CD4-positive, alpha-beta T cell treated with Interleukin-6 for 4 hours (primary cell): Measurements from ENCODE around the gene SORCS2.
"Not testable (repeated sequence)": the region's sequence is repeated elsewhere in the genome, so short reads cannot be mapped to it uniquely, and the experiment has no call there.

Experiments
- DNase-seq: peaks from one replicate; pipeline ENCODE4 v3.0.0-alpha.2; 2020; ENCODE audit warnings: mixed read lengths

Gene SORCS2

GRCh38 chr4:7160951-7161440, 31.3 kb upstream of the SORCS2 start:
- no peak for DNase-seq

- no peak for DNase-seq
Observed at GRCh38 chr4:7161721-7162214, 30.6 kb upstream of the SORCS2 start.

DNA sequence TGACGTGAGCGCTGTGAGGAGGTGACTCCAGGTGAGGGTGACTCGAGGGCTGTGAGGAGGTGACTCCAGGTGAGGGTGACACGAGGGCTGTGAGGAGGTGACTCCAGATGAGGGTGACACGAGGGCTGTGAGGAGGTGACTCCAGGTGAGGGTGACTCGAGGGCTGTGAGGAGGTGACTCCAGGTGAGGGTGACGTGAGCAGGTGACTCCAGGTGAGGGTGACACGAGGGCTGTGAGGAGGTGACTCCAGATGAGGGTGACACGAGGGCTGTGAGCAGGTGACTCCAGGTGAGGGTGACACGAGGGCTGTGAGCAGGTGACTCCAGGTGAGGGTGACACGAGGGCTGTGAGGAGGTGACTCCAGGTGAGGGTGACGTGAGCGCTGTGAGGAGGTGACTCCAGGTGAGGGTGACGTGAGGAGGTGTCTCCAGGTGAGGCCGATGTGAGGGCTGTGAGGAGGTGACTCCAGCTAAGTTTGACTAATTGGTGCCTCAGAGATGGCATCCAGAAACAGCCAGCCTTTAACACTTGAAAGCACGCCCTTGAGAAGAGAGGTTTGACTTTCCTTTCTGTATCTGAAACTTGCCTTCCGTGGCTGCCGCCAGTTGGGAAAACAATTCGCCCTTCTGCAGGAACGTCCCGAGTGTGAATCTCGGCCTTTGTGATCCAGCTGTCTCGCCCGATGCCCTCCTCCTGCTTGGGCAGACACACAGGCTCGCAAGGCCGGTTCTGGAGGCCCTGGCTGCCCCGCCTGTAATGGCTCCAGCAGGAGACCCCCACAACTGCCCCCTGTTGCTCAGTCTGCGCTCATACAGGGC, 27.1 kb upstream of the SORCS2 start:
- not testable (repeated sequence) for DNase-seq

DNA sequence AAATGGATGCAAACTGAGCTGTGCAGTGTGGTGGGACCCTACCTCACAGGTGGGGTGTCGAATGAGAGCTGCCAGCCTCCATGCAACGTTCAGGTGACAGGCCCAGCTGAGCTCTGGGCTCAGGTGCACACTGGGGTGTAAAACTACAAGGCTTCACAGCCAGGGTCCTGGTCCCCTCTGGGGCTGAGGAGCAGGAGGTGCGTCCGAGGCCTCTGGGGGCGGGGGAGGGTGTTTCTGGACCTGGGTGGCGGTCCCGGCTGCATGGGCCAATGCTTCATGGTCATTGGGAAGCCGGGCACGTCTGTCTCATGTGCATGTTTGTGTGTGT, 26.5 kb upstream of the SORCS2 start:
- DNase-seq, result no peak

GRCh38 chr4:7166237-7166636, 26.1 kb upstream of the SORCS2 start:
- DNase-seq, result no peak

GRCh38 chr4:7166981-7167700, 25.2 kb upstream of the SORCS2 start:
- DNase-seq, result no peak

- no peak for DNase-seq
Observed at GRCh38 chr4:7167706-7168105, 24.6 kb upstream of the SORCS2 start.

- DNase-seq, result no peak
Observed at GRCh38 chr4:7168106-7168505, 24.2 kb upstream of the SORCS2 start.

GRCh38 chr4:7169134-7169533, 23.2 kb upstream of the SORCS2 start:
- no peak for DNase-seq

DNA sequence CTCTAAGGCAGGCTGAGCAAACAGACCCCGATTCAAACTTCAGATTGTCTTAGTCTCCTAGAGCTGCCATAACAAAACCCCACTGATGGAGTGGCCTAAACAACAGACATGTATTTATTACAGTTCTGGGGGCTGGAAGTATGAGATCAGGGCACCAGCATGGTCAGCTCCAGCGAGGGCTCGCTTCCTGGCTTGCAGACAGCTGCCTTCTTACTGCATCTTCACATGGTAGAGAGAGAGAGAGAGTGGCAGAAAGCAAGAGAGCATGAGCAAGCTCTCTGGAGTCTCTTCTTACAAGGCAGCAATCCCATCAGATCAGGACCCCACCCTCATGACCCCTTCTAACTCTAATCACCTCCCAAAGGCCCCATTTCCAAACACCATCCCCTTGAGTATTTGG, 22.3 kb upstream of the SORCS2 start:
- DNase-seq, result no peak

DNA sequence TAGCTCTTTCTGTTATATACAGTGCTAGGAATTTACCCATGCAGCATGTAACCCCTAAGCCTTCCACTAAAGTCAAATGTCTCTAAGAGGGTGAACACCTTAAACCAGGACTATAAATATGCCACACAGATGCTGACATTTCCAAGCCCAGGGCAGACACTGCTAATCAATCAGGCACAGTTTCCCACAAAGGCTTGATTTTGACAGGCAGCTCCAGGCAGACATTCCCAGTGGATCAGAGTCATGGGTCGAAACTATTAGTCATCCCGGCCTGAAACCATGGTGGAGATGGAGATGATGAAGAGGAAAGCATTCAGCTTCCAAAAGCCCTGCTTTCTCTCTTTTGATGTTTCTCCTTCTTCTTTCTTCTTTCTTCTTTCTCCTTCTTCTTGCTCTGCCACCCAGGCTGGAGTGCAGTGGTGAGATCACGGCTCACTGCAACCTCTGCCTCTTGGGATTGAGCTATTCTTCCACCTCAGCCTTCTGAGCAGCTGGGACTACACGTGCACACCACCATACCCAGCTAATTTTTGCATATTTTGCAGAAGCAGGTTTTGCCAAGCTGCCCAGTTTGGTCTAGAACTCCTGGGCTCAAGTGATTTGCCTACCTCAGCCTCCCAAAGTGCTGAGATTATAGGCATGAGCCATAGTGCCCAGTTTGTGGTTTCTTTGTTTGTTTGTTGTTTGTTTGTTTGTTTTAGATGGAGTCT, 21.0 kb upstream of the SORCS2 start:
- DNase-seq, result no peak

DNA sequence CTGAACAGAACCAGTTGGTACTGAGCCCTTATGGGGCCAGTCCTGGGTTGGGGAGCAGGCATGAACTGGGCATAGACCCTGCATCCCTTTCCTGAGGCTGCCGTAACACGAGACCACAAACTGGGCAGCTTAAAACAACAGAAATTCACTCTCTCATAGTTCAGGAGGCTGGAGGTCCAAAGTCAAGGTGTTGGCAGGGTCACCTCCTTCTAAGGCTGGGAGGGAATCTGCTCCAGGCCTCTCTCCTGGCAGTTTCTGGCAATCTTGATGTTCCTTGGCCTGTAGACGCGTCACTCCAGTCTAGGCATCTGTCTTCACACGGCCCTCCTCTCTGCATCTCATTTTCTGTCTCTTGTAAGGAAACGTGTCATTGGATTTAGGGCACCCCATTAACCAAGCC, 19.8 kb upstream of the SORCS2 start:
- no peak for DNase-seq

GRCh38 chr4:7172946-7173345, 19.4 kb upstream of the SORCS2 start:
- no peak for DNase-seq

GRCh38 chr4:7173841-7174449, 18.4 kb upstream of the SORCS2 start:
- no peak for DNase-seq

DNA sequence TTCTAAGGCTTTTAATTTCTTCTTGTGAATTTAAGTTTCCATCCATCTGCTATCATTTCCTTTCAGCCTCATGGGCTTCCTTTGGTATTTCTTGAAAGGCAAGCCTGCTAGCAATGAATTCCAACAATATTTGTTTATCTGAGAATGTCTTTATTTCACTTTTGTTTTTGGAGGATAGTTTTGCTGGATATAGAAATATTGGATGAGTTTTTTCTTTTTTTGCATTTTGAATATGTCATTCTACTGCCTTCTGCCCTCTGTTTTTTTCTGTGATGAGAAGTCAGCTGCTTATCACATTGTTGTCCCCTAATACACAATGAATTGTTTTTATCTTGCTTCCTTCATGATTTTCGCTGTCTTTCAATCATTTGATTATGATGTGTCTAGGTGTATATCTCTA, 13.2 kb upstream of the SORCS2 start:
- DNase-seq, result no peak

DNA sequence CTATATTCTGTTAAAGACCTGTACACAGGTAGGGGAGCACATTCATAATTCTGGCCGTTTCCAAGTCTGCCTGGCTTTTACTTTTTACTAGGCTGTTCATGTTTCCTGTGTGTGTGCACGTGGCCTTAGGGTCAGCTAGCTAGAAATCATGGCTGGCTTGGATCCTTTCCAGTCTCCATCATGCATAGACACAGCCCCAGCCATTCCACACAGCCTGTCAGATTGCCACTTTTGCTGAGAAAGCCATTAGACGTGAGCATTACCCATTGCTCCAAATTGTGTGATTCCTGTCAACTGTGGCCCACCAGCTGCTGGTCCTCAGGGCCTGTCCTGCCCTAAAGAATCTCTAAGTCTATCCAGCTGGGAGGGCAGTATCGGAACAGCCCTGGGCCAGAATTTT, 11.4 kb upstream of the SORCS2 start:
- DNase-seq, result no peak

DNA sequence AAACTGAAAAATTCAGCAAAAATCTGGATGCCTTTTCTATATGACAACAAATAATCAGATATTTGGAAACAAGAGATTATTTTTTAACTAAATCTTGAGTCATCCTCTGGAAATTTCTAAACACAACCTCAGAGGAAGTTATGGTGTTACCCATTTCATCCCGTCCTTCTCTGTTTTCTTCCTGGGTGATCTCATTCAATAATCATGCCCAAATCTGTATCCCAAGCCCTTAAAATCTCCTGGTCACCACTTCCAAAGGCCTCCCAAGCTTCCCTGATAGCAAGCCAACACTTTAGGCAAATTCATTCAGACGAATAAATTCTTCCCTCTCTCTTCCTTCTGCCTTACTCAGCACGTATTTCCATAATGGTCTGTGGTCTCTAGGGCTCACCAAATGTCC, 9.7 kb upstream of the SORCS2 start:
- DNase-seq, result no peak

DNA sequence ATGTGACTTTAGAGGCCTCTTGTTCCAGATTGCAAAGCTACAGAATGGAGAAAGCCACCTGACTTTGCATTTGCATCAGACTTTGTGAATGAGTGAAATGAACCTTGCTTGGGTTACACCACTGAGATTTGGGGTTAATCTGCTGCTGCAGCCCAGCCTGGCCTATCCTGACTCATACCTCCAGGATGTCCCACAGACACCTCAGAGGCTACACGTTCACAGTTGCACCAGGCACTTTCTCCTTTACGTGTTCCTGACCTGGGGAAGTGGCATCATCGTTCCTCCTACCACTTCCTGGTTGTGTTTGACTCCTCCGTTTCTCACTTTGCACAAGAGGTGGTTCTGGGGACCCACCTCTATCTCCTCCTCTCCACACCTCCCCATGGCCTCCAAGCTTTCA, 9.2 kb upstream of the SORCS2 start:
- DNase-seq, result no peak

GRCh38 chr4:7183780-7184460, 8.4 kb upstream of the SORCS2 start:
- DNase-seq, result no peak

- no peak for DNase-seq
Observed at GRCh38 chr4:7185487-7186030, 6.8 kb upstream of the SORCS2 start.

DNA sequence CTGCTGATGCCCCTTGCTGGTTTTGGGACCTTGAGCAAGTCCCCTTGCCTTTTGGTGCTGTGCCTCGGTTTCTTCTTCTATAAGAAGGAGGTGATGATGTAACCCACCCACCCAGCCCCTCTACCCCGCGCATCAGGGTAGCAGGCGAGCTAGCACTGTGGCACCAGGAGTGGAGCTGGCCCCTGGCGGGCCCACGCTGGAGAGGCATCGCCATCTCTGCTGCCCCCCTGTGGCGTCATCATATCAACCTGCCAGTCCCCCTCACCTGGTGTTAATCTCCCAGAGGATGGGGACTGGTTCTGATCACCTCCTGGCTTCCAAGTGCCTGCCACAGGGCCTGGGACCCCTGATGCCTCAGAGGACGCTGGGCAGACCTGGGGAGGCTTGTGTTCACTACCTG, 6.3 kb upstream of the SORCS2 start:
- DNase-seq, result no peak

DNA sequence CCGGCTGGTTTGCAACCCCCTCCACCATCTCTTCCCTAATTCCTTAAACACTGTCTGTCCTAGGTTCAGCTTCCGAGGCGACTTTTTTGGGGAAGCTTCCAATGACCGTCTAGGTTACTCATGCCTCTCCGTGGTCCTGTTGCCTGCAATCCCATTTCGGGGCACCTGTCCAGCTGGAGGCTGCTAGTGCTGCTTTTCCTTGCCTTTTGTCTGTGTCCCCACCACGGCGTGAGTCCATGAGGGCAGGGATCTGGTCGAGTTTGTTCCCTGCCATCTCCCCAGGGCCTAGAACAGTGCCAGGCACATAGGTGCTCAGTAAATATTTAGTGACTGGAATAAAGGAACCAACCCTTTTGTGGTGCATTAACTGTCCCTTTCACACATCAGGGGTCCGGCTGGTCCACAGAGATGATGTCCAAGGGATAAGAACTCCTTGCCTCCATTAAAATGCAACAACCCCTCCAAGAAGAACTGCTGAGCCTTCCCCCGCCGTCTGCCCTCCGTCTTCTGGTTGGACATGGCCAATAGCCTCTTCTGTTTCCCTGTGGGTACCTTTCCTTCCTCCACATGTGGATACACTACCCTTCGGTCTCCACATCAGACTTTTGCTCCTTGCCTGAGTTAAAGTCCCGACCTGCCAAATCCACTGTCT, 5.7 kb upstream of the SORCS2 start:
- DNase-seq, result no peak
